Epithelial cell of esophagus (primary cell): ENCODE data around the gene COMMD1.

Source experiments
- DNase-seq: peaks from one replicate; pipeline ENCODE4 v3.0.0; 2010; ENCODE audit warnings: low read depth
- H3K4me3 ChIP-seq: 2 replicates; pipeline ENCODE4 v1.5.1; 2011; ENCODE audit warnings: mild to moderate bottlenecking, low read length, control low read depth
- TF ChIP-seq, protein P1 (sequence below): IDR thresholded peaks from 2 replicates; pipeline ENCODE4 v1.5.1; 2011; ENCODE audit warnings: low read depth, mild to moderate bottlenecking, low read length, control low read depth, inconsistent platforms; ENCODE audit not compliant: insufficient read depth; ENCODE audit errors: missing control alignments

Gene COMMD1

DNA sequence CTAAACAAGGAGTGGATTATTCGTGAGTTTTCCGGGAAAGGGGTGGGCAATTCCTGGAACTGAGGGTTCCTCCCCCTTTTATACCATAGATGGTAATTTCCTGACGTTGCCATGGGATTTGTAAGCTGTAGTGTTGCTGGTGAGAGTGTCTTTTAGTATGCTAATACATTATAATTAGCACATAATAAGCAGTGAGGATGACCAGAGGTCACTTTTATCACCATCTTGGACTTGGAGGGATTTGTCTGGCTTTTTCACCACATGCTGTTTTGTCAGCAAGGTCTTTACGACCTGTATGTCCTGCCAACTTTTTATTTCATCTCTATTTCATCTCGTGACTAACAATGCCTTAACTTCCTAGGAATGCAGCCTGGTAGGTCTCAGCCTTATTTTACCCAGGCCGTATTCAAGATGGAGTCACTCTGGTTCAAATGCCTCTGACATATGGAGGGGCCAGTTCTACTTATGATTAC, 165.7 kb downstream of the COMMD1 start:
- no peak for DNase-seq
- no peak overlapping the region for H3K4me3 ChIP-seq
- TF ChIP-seq, protein P1, sequence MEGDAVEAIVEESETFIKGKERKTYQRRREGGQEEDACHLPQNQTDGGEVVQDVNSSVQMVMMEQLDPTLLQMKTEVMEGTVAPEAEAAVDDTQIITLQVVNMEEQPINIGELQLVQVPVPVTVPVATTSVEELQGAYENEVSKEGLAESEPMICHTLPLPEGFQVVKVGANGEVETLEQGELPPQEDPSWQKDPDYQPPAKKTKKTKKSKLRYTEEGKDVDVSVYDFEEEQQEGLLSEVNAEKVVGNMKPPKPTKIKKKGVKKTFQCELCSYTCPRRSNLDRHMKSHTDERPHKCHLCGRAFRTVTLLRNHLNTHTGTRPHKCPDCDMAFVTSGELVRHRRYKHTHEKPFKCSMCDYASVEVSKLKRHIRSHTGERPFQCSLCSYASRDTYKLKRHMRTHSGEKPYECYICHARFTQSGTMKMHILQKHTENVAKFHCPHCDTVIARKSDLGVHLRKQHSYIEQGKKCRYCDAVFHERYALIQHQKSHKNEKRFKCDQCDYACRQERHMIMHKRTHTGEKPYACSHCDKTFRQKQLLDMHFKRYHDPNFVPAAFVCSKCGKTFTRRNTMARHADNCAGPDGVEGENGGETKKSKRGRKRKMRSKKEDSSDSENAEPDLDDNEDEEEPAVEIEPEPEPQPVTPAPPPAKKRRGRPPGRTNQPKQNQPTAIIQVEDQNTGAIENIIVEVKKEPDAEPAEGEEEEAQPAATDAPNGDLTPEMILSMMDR = no peak

DNA sequence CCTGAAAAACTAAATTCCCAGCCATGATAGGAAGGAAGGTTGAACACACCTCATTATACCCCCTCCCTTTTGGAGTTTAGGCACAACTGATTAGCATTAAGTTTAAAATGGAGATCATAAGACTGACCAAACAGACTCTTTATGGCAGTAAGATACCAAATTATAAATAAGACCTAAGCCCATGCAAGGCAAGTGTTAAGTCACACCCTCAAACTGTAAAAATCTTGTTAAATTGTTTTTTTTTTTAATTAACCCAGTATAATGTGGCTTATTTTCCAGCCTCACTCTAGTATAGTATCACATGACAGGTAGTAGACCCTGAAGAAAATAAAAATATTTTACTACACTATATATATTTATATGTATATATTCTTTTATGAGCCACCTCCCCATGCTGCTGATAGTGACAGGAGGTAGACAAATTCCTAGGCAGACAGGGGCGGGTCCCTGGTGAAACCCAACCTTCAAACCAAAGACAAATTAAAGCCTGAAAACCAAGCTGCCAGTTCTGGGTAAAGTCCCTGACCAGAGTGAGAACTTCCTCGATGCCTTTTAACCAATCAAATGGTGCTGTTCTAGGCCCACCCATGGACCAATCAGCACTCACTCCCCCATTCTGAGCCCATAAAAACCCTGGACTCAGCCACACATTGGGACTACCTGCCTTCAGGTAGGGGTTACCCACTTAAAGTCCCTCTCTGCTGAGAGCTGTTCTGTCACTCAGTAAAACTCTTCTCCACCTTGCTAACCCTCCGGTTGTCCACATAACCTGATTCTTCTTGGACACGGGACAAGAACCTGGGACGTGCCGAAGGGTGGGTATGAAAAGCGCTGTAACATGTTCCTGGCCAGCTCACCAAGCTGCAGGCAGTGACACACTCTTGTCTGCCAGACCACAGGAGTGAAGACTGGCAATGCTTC, 166.5 kb downstream of the COMMD1 start:
- H3K4me3 ChIP-seq = no peak overlapping the region
- TF ChIP-seq, protein P1 = no peak
- no peak for DNase-seq

DNA sequence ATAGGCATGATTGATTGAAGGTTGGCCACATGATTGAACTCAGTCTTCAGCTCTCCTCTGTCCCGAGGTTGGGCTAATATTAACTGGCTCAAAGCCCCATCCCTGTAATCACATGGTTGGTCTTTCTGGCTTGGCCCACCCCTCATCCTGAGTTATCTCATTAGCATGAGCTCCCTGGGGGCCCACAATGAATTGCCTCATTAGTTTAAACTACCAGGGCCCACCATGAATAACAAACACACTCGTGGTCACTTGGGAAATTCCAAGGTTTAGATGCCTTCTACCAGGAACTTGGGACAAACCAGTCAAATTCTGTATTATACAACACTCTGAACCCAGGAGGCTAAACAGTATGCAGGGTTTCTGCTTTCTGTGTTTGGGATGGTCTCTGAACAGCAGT, 168.8 kb downstream of the COMMD1 start:
- DNase-seq = no peak
- TF ChIP-seq, protein P1 = no peak
- H3K4me3 ChIP-seq = no peak overlapping the region

DNA sequence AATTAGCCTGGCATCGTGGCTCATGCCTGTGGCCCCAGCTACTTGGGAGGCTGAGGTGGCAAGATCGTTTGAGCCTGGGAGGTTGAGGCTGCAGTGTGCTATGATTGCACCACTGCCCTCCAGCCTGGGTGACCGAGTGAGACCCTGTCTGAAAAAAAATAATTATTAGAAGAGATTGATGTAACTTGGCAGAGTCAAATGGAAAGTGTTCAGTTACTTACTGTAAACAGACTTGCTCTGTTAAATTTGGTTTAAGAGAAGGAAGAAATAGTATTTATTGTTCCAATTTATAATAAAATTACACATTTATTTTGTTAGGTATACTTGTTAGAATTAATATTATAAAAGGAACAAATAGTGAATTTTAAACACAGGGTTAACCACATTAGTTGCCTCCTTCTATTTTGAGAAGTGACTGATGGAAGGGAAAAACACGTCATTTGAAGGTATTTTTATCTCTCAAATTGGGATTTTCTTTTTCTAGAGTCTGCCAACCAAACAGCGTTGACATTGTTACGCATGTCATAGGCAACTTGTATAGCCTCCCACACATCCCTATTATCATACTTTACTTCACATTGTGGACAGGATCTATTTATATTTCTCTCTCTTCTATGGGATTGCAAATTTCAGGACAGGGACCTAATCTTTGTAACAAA, 171.6 kb downstream of the COMMD1 start:
- TF ChIP-seq, protein P1 = no peak
- no peak for DNase-seq
- no peak overlapping the region for H3K4me3 ChIP-seq

DNA sequence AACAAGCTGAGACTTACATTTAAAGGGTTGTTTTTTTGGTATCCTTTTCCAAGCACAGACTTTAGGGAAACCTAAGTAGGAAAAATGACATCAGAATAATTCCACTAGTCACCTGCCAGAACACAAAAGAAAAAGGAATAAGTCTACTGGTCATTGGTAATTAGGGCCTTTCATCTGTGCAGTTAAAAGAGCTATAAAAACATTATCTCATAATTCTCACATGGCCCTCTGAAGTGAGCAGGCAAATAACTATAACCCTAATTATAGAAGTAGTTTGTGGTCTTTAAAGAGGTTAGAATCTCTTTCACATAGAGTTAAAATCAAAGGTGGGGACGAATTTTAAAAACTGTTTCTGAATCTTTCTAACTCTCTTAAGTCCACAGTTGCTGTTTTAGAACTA, 179.3 kb downstream of the COMMD1 start:
- TF ChIP-seq, protein P1 = no peak
- DNase-seq = no peak
- no peak overlapping the region for H3K4me3 ChIP-seq

DNA sequence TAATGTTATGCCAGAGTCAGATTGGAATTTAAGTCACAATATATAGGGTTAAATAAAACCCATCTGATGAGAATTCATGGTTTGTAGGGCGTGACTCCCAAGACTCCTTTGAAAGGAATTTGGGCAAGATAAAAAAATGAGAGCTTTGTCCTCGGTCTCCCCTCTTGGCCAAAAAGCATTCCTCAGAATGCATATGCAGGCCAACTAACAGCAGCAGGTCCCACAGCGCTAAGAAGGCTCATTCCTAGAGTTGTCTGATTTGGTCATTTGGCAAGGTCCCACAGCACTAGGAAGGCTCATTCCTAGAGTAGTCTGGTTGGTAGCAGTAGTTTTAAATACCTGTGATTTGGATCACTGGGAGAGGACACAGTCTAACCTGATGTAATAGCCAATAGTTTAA, 184.2 kb downstream of the COMMD1 start:
- no peak overlapping the region for H3K4me3 ChIP-seq
- TF ChIP-seq, protein P1 = no peak
- DNase-seq = no peak
